HepG2 (cell line): ENCODE results near the gene KHK. TPM values are rescaled to one million over a fixed set of nuclear protein-coding genes. Genes with fewer than 3 reads are reported as not detected.
A peak's percentile ranks its signal among the peaks of the same experiment; 100 is the strongest.

Source experiments
- ATAC-seq: fragments of 200-7000 bp; cut with Tn5 transposase; 3 replicates; pipeline ENCODE4 v1.9.1; 2020; ENCODE audit warnings: mild to moderate bottlenecking, moderate library complexity
- BruUV-seq: library from RNA; stranded (reverse); fragments of 400-500 nt; replicated peaks from 2 replicates; lab custom pipeline; 2021; lab: Mats Ljungman, UMichigan
- CTCF ChIA-PET: fragments of 300-600 bp; formaldehyde crosslinking; extraction: SDS; loops from one replicate; lab custom pipeline; 2021; ENCODE audit warnings: low total read pairs, inconsistent platforms, low intra/inter-chr PET ratio; lab: Yijun Ruan, JAX
- POLR2A ChIA-PET: fragments of 350-600 bp; sonication (Branson Sonifier 250); formaldehyde crosslinking; loops from one replicate; lab custom pipeline; 2020; ENCODE audit warnings: antibody characterized with exemption, inconsistent platforms; lab: Yijun Ruan, JAX
- DNase-seq: peaks from one replicate; pipeline ENCODE4 v3.0.0-alpha.2; 2015; ENCODE audit warnings: low spot score
- FAIRE-seq: peaks from 3 replicates; lab custom pipeline; 2011; peaks lifted over from hg19 to GRCh38; lab: Jason Lieb, UNC
- H2AFZ ChIP-seq: one replicate; pipeline ENCODE4 v1.6.1; 2011; ENCODE audit warnings: low read length, inconsistent platforms
- H3K27ac ChIP-seq: fragments of 300-600 bp; 3 replicates; pipeline ENCODE4 v1.8.0; 2011; ENCODE audit warnings: mixed run types, mild to moderate bottlenecking, mixed read lengths, low read length, inconsistent platforms; ENCODE audit not compliant: insufficient read depth; ENCODE audit errors: extremely low read length
- H3K27me3 ChIP-seq, 2 experiments: fragments of 200-600 bp in 1 of 2; 2 replicates in 1 of 2; 3 replicates in 1 of 2; pipeline versions ENCODE4 v1.6.0 to v1.8.0; 2011; ENCODE audit warnings: low read length in 2 of 2, mild to moderate bottlenecking in 2 of 2, moderate library complexity in 2 of 2, inconsistent platforms in 1 of 2; ENCODE audit not compliant: insufficient read depth in 2 of 2, control insufficient read depth in 1 of 2
- H3K36me3 ChIP-seq, 2 experiments: fragments of 200-600 bp in 1 of 2; replicated peaks in 1 of 2; 2 replicates in 1 of 2; 3 replicates in 1 of 2; pipeline versions ENCODE4 v1.5.1 to v1.8.0; 2011; ENCODE audit warnings: low read length in 2 of 2, inconsistent platforms in 1 of 2; ENCODE audit not compliant: insufficient read depth in 2 of 2, control insufficient read depth in 1 of 2
- H3K4me1 ChIP-seq: 2 replicates; pipeline ENCODE4 v1.5.1; 2012; ENCODE audit warnings: low read length, inconsistent platforms; ENCODE audit not compliant: insufficient read depth
- H3K4me2 ChIP-seq: 2 replicates; pipeline ENCODE4 v1.6.0; 2011; ENCODE audit warnings: low read depth, low read length, inconsistent platforms
- H3K4me3 ChIP-seq, 3 experiments: fragments of 200-600 bp in 1 of 3; sonication (generic), shearing (Covaris generic) in 1 of 3; replicated peaks in 1 of 3; 2 replicates each; pipeline ENCODE4 v1.5.1; 2011 to 2016; ENCODE audit warnings: low read length in 3 of 3, inconsistent platforms in 2 of 3, low read depth in 2 of 3, mild to moderate bottlenecking in 2 of 3, control low read depth in 1 of 3, mixed read lengths in 1 of 3; ENCODE audit not compliant: insufficient read depth in 1 of 3
- H3K79me2 ChIP-seq: one replicate; pipeline ENCODE4 v1.6.1; 2011; ENCODE audit warnings: low read length, inconsistent platforms; ENCODE audit not compliant: insufficient read depth
- H3K9ac ChIP-seq: 2 replicates; pipeline ENCODE4 v1.6.0; 2011; ENCODE audit warnings: mild to moderate bottlenecking, low read depth, low read length, inconsistent platforms; ENCODE audit not compliant: insufficient read depth
- H3K9me3 ChIP-seq: 2 replicates; pipeline ENCODE4 v1.5.1; 2012; ENCODE audit warnings: mild to moderate bottlenecking, low read length
- H4K20me1 ChIP-seq: 2 replicates; pipeline ENCODE4 v1.6.0; 2011; ENCODE audit warnings: inconsistent platforms, mild to moderate bottlenecking, low read length, moderate library complexity; ENCODE audit not compliant: insufficient read depth
- HOXA7 ChIP-seq: sonication (generic); formaldehyde crosslinking; IDR thresholded peaks from 2 replicates; pipeline ENCODE4 v1.8.1; 2022; ENCODE audit warnings: mild to moderate bottlenecking, missing genetic modification reagents, moderate library complexity
- ZBTB38 ChIP-seq: sonication (generic); formaldehyde crosslinking; IDR thresholded peaks from 2 replicates; pipeline ENCODE4 v1.5.1; 2020; ENCODE audit warnings: mild to moderate bottlenecking, missing genetic modification reagents
- ZBTB7B ChIP-seq: sonication (generic); formaldehyde crosslinking; IDR thresholded peaks from 2 replicates; pipeline ENCODE4 v1.4.0; 2020; ENCODE audit warnings: missing genetic modification reagents
- ZMYM4 ChIP-seq: sonication (generic); formaldehyde crosslinking; IDR thresholded peaks from 2 replicates; pipeline ENCODE4 v1.8.1; 2023; ENCODE audit warnings: mild to moderate bottlenecking, missing genetic modification reagents
- ZNF33B ChIP-seq: sonication (generic); formaldehyde crosslinking; IDR thresholded peaks from 2 replicates; pipeline ENCODE4 v1.5.1; 2020; ENCODE audit warnings: mild to moderate bottlenecking, missing genetic modification reagents
- WGBS: methylation state at CpG from one replicate; pipeline ENCODE4 v1.1.6; 2017; ENCODE audit warnings: low lambda C conversion rate; 5-methylcytosine and 5-hydroxymethylcytosine counted together
- in situ Hi-C: cut with HindIII; loops from 2 replicates; pipeline ENCODE4 v1.10.0; 2017; ENCODE audit warnings: low pct_unique_long_range_greater_than_20kb; ENCODE audit not compliant: extremely low pct_ligation_motif_present
- intact Hi-C: fragments of 100-400 bp; cut with micrococcal nuclease; formaldehyde crosslinking; loops from one replicate; pipeline ENCODE4 v1.10.0; 2022; ENCODE audit not compliant: unreplicated experiment
- polyA plus RNA-seq, 8 experiments: library from polyadenylated mRNA; depleted of rRNA in 3 of 8; stranded (reverse) in 7 of 8; unstranded in 1 of 8; fragments of >200 nt; fragmentation: Illumina TruSeq in 4 of 8; extraction: Trizol in 4 of 8; gene quantifications; 2 replicates each; pipeline versions ENCODE4 v1.2.1 to v1.2.3, GENCODE V29; 2011 to 2016; ENCODE audit warnings: low read depth in 4 of 8, missing spikeins in 1 of 8, mixed read lengths in 1 of 8; ENCODE audit not compliant: insufficient read depth in 1 of 8
- total RNA-seq, 5 experiments: library from RNA; depleted of rRNA; stranded (reverse); fragments of >200 nt; fragmentation: Illumina TruSeq; extraction: Trizol; gene quantifications; 2 replicates each; pipeline ENCODE4 v1.2.3, GENCODE V29; 2016; ENCODE audit warnings: low read depth in 1 of 5
- TF ChIP-seq, protein P1 (sequence below): sonication (generic); formaldehyde crosslinking; IDR thresholded peaks from 2 replicates; pipeline ENCODE4 v1.5.0; 2020; ENCODE audit warnings: missing genetic modification reagents
- TF ChIP-seq, protein P2 (sequence below): fragments of 450-650 bp; IDR thresholded peaks from 2 replicates; pipeline ENCODE4 v1.6.1; 2017; ENCODE audit warnings: mild to moderate bottlenecking
- TF ChIP-seq, protein P3 (sequence below): sonication (generic); formaldehyde crosslinking; IDR thresholded peaks from 2 replicates; pipeline ENCODE4 v1.5.1; 2020; ENCODE audit warnings: mild to moderate bottlenecking, missing genetic modification reagents, moderate library complexity
- TF ChIP-seq, protein P4 (sequence below): sonication (generic); formaldehyde crosslinking; IDR thresholded peaks from 2 replicates; pipeline ENCODE4 v1.9.0; 2022; ENCODE audit warnings: missing genetic modification reagents, mild to moderate bottlenecking, borderline replicate concordance

Gene KHK
- total and polyA plus RNA-seq, 2 of the 13 experiments (the other 11 are each of a cell fraction or from before 2014, with no cell fraction given), result 40.9 to 99.2 TPM

DNA sequence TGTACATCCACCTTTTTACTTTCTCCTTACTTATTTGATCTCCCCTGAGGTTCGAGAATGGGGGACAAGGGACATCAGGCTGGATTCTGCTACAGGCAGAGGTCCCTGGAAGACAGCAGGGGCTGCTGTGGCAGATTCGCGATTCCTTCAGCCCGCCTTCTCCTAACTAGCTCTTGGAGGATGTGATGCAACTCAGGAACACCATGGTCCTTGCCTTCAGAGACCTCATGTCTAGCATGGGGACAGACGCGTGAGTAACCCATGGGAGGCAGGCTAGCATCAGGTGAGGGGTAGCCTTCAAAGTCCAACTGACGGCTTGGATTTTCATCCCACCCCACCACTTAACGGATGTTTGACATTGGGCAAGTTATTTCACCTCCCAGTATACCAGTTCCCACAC, 61.4 kb downstream of the KHK start (continued):
- TF ChIP-seq, protein P1, sequence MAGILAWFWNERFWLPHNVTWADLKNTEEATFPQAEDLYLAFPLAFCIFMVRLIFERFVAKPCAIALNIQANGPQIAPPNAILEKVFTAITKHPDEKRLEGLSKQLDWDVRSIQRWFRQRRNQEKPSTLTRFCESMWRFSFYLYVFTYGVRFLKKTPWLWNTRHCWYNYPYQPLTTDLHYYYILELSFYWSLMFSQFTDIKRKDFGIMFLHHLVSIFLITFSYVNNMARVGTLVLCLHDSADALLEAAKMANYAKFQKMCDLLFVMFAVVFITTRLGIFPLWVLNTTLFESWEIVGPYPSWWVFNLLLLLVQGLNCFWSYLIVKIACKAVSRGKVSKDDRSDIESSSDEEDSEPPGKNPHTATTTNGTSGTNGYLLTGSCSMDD (CRISPR knock-in tag), result no peak
- no peak for TF ChIP-seq HOXA7

DNA sequence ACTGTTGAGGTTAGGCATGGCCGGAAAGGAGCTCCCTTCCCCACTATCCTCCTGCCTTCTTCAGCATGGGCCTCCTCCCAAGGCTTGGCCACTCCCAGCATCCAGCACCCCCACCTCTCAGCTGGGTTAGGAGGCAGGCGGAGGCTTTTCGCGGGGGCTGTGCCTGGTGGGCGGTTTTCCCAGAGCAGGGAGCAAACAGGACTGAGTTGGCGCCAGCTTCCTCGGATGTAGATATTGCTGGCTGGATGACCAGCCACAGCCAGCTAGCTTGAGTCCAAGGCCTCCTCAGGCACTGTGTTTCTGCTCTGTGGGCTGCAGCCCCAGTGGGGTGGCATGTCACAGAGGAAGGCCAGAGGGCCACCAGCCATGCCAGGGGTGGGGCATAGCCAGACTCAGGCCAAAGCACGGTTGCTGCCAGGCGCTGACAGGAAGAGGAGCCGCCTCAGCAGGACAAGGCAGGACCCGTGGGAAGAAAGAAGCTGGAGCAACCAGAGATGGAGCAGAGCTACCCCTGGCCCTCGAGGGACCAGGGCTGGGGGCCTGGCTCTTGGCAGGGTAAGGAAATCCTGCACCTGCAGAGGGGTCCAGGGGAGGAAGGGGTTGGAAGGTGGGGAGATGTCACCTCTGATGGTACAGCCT, 62.3 kb downstream of the KHK start, which contains the start of gene TCF23:
TCF23 (plus strand) TSS at position 204 of the 639 bp plus-strand sequence; CDS start at position 334, 130 bp downstream.
- intact Hi-C loops (no loop called here), in situ Hi-C loops (no loop called here)
- H3K27me3 ChIP-seq, result peaks cover 0 to 2% of the 10 kb centered on the region in 2 experiments; a peak in 2 of 5 replicates
- peak within 1 kb of the TSS; percentile 2 for H2AFZ ChIP-seq
- peaks cover 63% of the 10 kb centered on the region for H3K4me1 ChIP-seq
- H3K9me3 ChIP-seq, result no peaks in the 10 kb centered on the region
- no peaks in the 10 kb centered on the region for H4K20me1 ChIP-seq
- CTCF ChIA-PET, result no interaction called here
- POLR2A ChIA-PET, result interaction anchor here (0.9 to 1.5 kb wide), 5 partner anchors 14 to 55 kb away, joined by 3 to 4 read pairs (median 3); partner anchors contain the start of gene PREB
- H3K9ac ChIP-seq, result peak within 1 kb of the TSS; percentile 2
- H3K4me2 ChIP-seq, result peak within 1 kb of the TSS; percentile 48
- H3K4me3 ChIP-seq, result peak within 1 kb of the TSS in 1 of 3 experiments; percentile 21; a peak in 1 of 6 replicates
- no peaks in the 10 kb centered on the region for H3K36me3 ChIP-seq
- BruUV-seq, result no TSS peak
- 47% methylated on average over 11 of the region's 12 CpGs for WGBS
- FAIRE-seq, result no peak
- no peaks in the 10 kb centered on the region for H3K79me2 ChIP-seq
- no peak within 1 kb of the TSS for H3K27ac ChIP-seq
- peak; percentile 33 for ATAC-seq
- no peak for DNase-seq
- TF ChIP-seq, protein P2, sequence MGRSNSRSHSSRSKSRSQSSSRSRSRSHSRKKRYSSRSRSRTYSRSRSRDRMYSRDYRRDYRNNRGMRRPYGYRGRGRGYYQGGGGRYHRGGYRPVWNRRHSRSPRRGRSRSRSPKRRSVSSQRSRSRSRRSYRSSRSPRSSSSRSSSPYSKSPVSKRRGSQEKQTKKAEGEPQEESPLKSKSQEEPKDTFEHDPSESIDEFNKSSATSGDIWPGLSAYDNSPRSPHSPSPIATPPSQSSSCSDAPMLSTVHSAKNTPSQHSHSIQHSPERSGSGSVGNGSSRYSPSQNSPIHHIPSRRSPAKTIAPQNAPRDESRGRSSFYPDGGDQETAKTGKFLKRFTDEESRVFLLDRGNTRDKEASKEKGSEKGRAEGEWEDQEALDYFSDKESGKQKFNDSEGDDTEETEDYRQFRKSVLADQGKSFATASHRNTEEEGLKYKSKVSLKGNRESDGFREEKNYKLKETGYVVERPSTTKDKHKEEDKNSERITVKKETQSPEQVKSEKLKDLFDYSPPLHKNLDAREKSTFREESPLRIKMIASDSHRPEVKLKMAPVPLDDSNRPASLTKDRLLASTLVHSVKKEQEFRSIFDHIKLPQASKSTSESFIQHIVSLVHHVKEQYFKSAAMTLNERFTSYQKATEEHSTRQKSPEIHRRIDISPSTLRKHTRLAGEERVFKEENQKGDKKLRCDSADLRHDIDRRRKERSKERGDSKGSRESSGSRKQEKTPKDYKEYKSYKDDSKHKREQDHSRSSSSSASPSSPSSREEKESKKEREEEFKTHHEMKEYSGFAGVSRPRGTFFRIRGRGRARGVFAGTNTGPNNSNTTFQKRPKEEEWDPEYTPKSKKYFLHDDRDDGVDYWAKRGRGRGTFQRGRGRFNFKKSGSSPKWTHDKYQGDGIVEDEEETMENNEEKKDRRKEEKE, result no peak
- no peak for TF ChIP-seq ZBTB7B (CRISPR knock-in tag)
- 0 out of 2 replicates have a peak, but pooled peaks have one; percentile 43 for TF ChIP-seq ZBTB38 (CRISPR knock-in tag)
- TF ChIP-seq ZNF33B (CRISPR knock-in tag), result 0 out of 2 replicates have a peak, but pooled peaks have one; percentile 26
- TF ChIP-seq, protein P3, sequence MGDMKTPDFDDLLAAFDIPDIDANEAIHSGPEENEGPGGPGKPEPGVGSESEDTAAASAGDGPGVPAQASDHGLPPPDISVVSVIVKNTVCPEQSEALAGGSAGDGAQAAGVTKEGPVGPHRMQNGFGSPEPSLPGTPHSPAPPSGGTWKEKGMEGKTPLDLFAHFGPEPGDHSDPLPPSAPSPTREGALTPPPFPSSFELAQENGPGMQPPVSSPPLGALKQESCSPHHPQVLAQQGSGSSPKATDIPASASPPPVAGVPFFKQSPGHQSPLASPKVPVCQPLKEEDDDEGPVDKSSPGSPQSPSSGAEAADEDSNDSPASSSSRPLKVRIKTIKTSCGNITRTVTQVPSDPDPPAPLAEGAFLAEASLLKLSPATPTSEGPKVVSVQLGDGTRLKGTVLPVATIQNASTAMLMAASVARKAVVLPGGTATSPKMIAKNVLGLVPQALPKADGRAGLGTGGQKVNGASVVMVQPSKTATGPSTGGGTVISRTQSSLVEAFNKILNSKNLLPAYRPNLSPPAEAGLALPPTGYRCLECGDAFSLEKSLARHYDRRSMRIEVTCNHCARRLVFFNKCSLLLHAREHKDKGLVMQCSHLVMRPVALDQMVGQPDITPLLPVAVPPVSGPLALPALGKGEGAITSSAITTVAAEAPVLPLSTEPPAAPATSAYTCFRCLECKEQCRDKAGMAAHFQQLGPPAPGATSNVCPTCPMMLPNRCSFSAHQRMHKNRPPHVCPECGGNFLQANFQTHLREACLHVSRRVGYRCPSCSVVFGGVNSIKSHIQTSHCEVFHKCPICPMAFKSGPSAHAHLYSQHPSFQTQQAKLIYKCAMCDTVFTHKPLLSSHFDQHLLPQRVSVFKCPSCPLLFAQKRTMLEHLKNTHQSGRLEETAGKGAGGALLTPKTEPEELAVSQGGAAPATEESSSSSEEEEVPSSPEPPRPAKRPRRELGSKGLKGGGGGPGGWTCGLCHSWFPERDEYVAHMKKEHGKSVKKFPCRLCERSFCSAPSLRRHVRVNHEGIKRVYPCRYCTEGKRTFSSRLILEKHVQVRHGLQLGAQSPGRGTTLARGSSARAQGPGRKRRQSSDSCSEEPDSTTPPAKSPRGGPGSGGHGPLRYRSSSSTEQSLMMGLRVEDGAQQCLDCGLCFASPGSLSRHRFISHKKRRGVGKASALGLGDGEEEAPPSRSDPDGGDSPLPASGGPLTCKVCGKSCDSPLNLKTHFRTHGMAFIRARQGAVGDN (CRISPR knock-in tag), result peak; percentile 39; the same call in 1 of the 2 replicates
- TF ChIP-seq ZMYM4 (CRISPR knock-in tag), result no peak
- TF ChIP-seq, protein P4, sequence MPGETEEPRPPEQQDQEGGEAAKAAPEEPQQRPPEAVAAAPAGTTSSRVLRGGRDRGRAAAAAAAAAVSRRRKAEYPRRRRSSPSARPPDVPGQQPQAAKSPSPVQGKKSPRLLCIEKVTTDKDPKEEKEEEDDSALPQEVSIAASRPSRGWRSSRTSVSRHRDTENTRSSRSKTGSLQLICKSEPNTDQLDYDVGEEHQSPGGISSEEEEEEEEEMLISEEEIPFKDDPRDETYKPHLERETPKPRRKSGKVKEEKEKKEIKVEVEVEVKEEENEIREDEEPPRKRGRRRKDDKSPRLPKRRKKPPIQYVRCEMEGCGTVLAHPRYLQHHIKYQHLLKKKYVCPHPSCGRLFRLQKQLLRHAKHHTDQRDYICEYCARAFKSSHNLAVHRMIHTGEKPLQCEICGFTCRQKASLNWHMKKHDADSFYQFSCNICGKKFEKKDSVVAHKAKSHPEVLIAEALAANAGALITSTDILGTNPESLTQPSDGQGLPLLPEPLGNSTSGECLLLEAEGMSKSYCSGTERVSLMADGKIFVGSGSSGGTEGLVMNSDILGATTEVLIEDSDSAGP, result 0 out of 2 replicates have a peak, but pooled peaks have one; percentile 3
